Measurements from ENCODE around the gene SV2C. TPM values are rescaled to one million over a fixed set of nuclear protein-coding genes. Genes with fewer than 3 reads are reported as not detected.

SV2C gene
- total RNA-seq, 2 donors from 2014 or later, result 0.20 to 0.35 TPM

GRCh38 chr5:76391014-76391413 lies 307.8 kb downstream of the SV2C start:
- Histone ChIP-seq H3K4me3 (no peak overlapping the region), H3K36me3 (no peaks in the 10 kb centered on the region), H3K9me3 (no peaks in the 10 kb centered on the region), H3K27ac (no peak overlapping the region), H3K9ac (ENCODE audit: low read depth in 2 of 2, low read length in 2 of 2) (no peak overlapping the region), H3K4me1 (peaks cover 14% of the 10 kb centered on the region), H3K27me3 (no peaks in the 10 kb centered on the region)
- intact Hi-C loops (cut with DNase I), result loop anchor here (10.0 kb wide), 1 partner anchor 46 kb away; no protein-coding TSS in a partner anchor
- no peak for DNase-seq
- no peak for TF ChIP-seq CTCF (IDR thresholded peaks at IDR 0.05)

- no peak overlapping the region for H3K9ac ChIP-seq (ENCODE audit: low read depth in 2 of 2, low read length in 2 of 2)
- no peak for TF ChIP-seq CTCF (IDR thresholded peaks at IDR 0.05)
- intact Hi-C loops (cut with DNase I), result loop anchor here (10.0 kb wide), 1 partner anchor 48 kb away; no protein-coding TSS in a partner anchor
- H3K9me3 ChIP-seq, result no peaks in the 10 kb centered on the region
- no peaks in the 10 kb centered on the region for H3K36me3 ChIP-seq
- H3K4me3 ChIP-seq, result no peak overlapping the region
- no peak for DNase-seq
- H3K27ac ChIP-seq, result no peak overlapping the region
- H3K27me3 ChIP-seq, result no peaks in the 10 kb centered on the region
- peaks cover 7% of the 10 kb centered on the region for H3K4me1 ChIP-seq
Observed at GRCh38 chr5:76393035-76393680, 310.0 kb downstream of the SV2C start.

GRCh38 chr5:76397200-76397599 lies 314.0 kb downstream of the SV2C start:
- Histone ChIP-seq H3K4me1 (no peaks in the 10 kb centered on the region), H3K4me3 (no peak overlapping the region), H3K9ac (ENCODE audit: low read depth in 2 of 2, low read length in 2 of 2) (no peak overlapping the region), H3K36me3 (no peaks in the 10 kb centered on the region), H3K27me3 (no peaks in the 10 kb centered on the region), H3K27ac (no peak overlapping the region), H3K9me3 (no peaks in the 10 kb centered on the region)
- intact Hi-C loops (cut with DNase I), result loop anchor here (10.0 kb wide), 1 partner anchor 52 kb away; no protein-coding TSS in a partner anchor
- no peak for DNase-seq
- no peak for TF ChIP-seq CTCF (IDR thresholded peaks at IDR 0.05)

GRCh38 chr5:76399268-76399667 lies 316.1 kb downstream of the SV2C start:
- Histone ChIP-seq H3K4me3 (no peak overlapping the region), H3K9ac (ENCODE audit: low read depth in 2 of 2, low read length in 2 of 2) (no peak overlapping the region), H3K27me3 (no peaks in the 10 kb centered on the region), H3K36me3 (no peaks in the 10 kb centered on the region), H3K9me3 (no peaks in the 10 kb centered on the region), H3K27ac (no peak overlapping the region), H3K4me1 (no peaks in the 10 kb centered on the region)
- DNase-seq, result no peak
- intact Hi-C loops (cut with DNase I), result loop anchor here (10.0 kb wide), 1 partner anchor 54 kb away; no protein-coding TSS in a partner anchor
- no peak for TF ChIP-seq CTCF (IDR thresholded peaks at IDR 0.05)

GRCh38 chr5:76400466-76400865 lies 317.3 kb downstream of the SV2C start:
- H3K9ac ChIP-seq (ENCODE audit: low read depth in 2 of 2, low read length in 2 of 2), result no peak overlapping the region
- intact Hi-C loops (cut with DNase I), result no loop called here
- no peak overlapping the region for H3K27ac ChIP-seq
- DNase-seq, result no peak
- H3K9me3 ChIP-seq, result no peaks in the 10 kb centered on the region
- no peak overlapping the region for H3K4me3 ChIP-seq
- no peaks in the 10 kb centered on the region for H3K36me3 ChIP-seq
- TF ChIP-seq CTCF (IDR thresholded peaks at IDR 0.05), result no peak
- no peaks in the 10 kb centered on the region for H3K4me1 ChIP-seq
- H3K27me3 ChIP-seq, result no peaks in the 10 kb centered on the region
